ENCODE results near the gene CSMD2.

DNA sequence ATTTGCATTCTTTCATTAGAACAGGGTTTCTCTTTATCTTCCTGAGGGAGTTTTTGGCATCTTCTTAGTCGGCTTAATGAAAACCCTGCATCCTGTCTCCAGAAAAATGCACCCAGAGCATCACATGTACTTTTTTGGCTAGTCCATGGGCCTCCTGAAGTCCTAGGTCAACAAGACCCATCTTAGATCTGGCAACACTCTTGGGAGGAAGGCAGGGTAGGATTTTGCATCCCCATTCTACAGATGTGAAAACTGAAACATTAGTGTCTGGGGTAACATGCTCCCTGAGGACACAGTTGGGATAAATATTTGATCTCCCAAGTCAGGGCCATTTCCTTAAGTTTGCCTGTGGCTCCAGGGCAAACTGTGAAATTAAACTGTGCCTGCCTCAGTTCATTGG lies 341.2 kb downstream of the CSMD2 start:
- TF ChIP-seq, protein P1, sequence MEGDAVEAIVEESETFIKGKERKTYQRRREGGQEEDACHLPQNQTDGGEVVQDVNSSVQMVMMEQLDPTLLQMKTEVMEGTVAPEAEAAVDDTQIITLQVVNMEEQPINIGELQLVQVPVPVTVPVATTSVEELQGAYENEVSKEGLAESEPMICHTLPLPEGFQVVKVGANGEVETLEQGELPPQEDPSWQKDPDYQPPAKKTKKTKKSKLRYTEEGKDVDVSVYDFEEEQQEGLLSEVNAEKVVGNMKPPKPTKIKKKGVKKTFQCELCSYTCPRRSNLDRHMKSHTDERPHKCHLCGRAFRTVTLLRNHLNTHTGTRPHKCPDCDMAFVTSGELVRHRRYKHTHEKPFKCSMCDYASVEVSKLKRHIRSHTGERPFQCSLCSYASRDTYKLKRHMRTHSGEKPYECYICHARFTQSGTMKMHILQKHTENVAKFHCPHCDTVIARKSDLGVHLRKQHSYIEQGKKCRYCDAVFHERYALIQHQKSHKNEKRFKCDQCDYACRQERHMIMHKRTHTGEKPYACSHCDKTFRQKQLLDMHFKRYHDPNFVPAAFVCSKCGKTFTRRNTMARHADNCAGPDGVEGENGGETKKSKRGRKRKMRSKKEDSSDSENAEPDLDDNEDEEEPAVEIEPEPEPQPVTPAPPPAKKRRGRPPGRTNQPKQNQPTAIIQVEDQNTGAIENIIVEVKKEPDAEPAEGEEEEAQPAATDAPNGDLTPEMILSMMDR (conservative IDR thresholded peaks at IDR 0.05; ENCODE audit: low read depth, low read length), result no peak
- no peak for TF ChIP-seq EZH2 (IDR thresholded peaks at IDR 0.05; ENCODE audit: borderline replicate concordance, low read depth, low read length, poor library complexity, severe bottlenecking)
